Measurements from ENCODE around the gene LAMA4. TPM values are rescaled to one million over a fixed set of nuclear protein-coding genes. Genes with fewer than 3 reads are reported as not detected.

LAMA4 gene
- total RNA-seq, 4 donors from 2014 or later = 189 to 459 (median 376) TPM

DNA sequence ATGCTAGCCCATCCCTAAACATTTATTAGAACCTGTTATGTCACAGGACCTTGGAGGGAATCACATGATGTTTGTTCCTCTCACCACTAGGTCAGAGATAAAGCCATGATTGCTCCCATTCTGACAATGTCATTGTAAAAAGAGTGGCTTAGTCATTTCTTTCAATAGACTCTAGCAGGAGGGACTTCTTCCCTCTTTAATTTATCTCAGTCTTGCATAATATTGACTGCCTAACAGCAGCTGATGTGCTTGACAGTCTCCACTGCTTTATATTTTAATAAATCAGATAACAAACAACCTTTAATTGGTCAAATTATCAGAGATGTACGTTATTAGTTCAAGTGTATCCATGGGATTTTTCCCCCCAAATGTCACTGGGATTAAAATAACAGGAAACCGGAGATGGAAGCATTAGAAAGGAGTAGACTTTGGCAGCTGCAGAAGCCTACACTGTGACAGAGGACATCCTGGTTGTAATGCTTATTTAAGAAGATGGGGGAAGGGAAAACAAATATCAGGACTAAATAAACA, 39.6 kb downstream of the LAMA4 start:
- ATAC-seq (ENCODE audit: low FRiP score) (peak; percentile 30), DNase-seq (ENCODE audit: low spot score) (no peak)
- TF ChIP-seq, protein P1, sequence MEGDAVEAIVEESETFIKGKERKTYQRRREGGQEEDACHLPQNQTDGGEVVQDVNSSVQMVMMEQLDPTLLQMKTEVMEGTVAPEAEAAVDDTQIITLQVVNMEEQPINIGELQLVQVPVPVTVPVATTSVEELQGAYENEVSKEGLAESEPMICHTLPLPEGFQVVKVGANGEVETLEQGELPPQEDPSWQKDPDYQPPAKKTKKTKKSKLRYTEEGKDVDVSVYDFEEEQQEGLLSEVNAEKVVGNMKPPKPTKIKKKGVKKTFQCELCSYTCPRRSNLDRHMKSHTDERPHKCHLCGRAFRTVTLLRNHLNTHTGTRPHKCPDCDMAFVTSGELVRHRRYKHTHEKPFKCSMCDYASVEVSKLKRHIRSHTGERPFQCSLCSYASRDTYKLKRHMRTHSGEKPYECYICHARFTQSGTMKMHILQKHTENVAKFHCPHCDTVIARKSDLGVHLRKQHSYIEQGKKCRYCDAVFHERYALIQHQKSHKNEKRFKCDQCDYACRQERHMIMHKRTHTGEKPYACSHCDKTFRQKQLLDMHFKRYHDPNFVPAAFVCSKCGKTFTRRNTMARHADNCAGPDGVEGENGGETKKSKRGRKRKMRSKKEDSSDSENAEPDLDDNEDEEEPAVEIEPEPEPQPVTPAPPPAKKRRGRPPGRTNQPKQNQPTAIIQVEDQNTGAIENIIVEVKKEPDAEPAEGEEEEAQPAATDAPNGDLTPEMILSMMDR (IDR thresholded peaks at IDR 0.05) = no peak

DNA sequence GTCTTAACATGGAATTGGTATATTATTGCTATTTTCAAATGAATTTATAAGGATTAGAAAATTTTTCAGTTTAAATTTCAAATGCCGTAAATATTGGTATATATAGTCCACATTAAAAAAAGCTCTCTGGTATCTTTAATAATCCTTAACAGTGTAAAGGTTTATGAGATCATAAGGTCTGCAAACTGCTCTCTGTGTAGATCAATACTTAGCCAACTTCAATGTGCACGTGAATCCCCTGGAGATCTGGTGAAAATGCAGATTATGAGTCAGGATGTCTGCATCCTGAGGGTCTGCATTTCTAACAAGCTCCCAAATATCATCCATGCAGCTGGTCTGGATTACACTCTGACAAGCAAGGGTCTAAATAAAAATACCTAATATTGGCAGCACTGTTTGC, 43.5 kb downstream of the LAMA4 start:
- DNase-seq (ENCODE audit: low spot score) = no peak
- TF ChIP-seq, protein P1 (IDR thresholded peaks at IDR 0.05) = no peak
- no peak for ATAC-seq (ENCODE audit: low FRiP score)

DNA sequence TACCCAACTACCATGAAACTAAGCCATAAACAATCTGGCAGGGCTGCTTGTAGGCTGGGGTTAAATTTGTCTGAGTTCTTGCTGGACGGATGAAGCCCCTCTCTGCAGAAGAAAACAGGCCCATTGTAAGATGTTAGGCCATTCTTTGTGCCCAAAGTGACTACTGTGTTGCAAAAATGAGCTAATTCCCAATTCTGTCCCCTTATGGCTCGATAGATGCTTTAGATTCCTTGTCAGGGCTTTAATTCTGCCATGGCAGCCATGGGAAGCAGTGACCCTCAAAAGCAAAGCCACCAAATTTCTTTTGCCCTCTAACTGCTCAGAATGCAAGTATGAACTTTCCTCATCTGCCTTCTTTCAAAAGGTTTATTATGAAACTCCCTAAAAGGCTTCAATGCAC, 45.2 kb downstream of the LAMA4 start:
- ATAC-seq (ENCODE audit: low FRiP score) (no peak), DNase-seq (ENCODE audit: low spot score) (no peak)
- TF ChIP-seq, protein P1 (IDR thresholded peaks at IDR 0.05) = no peak

DNA sequence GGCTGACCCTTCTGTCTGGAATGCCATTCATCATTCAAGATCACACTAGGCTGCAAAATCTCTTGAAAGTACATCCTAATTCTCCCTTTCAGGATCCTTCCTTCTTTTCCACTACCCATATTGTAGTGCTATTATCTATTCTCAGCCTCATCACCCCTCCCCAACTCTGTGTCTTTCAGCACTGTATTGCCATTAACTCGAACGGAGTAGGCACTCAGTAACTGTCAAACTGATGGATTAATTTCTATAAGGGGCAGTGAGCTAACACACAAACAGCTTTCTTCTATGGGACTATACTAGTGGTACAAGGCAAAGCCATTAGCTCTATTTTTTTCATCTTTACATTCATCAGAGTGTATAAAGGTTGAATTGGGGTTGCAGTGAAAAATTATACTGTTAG, 46.6 kb downstream of the LAMA4 start:
- no peak for DNase-seq (ENCODE audit: low spot score)
- ATAC-seq (ENCODE audit: low FRiP score) = no peak
- TF ChIP-seq, protein P1 (IDR thresholded peaks at IDR 0.05) = no peak

DNA sequence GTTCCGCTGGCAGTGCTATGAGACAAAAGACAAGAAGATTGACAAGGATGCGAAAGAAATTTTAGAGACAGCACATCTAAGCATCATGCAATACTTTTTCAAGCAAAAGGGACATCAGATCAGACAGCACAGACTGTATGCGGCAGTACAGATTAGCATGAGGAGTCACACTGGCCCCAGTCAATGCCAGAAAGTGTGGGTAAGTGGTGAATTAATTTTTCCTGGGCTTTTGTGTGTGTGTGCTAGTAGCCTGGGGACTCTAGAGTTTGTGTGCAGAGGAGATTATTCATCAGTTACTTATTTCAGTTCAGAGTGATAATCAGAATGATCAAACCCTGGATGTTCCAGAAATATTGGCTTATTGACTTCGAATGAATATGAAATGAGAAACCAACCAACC, 47.2 kb downstream of the LAMA4 start:
- TF ChIP-seq, protein P1 (IDR thresholded peaks at IDR 0.05) = no peak
- no peak for ATAC-seq (ENCODE audit: low FRiP score)

DNA sequence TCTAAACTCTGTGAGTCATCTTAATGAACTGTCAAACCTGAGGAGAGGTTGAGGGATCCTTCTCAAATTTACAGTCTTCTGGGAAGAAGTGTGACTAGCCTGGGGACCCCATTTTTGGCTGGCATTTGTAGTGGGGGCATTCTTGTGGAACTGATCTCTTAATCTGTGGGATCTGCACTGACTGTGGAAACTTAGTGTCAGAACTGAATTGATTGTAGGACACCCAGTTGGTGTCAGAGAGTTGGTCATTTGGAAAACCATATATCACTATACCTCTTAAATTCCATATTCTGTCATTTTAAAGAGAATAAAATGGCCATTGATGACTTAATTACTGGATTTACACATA, 48.3 kb downstream of the LAMA4 start:
- ATAC-seq (ENCODE audit: low FRiP score) (no peak), DNase-seq (ENCODE audit: low spot score) (no peak)
- TF ChIP-seq, protein P1 (IDR thresholded peaks at IDR 0.05) = no peak

More for the DNA sequence above, 47.2 kb downstream of the LAMA4 start:
- no peak for DNase-seq (ENCODE audit: low spot score)

DNA sequence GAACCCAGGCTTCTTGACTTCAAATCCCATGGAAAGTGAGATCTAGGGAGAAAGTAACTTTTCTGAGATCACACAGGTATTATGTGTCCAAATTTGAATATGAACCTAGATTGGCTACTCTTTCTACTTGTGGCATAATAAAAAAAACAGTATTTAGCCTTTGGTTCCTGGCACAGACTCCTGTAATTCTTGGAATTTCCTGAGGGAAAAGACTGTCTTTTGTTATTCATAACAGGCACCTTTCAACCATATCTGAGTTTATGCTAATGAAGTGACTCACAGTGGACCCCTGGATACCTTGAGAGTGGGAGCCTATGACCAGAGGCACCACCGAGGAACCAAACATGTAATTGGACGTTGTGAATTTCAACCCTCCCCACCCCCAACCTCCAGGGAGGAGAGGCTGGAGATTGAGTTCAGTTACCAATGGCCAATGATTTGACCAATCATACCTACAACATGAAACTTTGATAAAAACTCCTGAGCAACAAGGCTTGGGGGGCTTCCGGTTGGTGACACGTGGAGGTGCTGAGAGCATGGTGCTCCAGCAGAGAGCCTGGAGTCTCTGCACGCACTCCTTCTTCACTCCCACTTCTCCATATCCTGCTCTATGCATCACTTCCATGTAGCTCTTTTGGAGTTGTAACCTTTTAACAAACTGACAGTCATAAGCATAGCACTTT, 48.8 kb downstream of the LAMA4 start:
- ATAC-seq (ENCODE audit: low FRiP score) = peak; percentile 53
- DNase-seq (ENCODE audit: low spot score) = no peak
- TF ChIP-seq, protein P1 (IDR thresholded peaks at IDR 0.05) = no peak

All from omental fat pad (tissue), 4 donors.